Osteoblast (primary cell): Measurements from ENCODE around the gene EXD3. TPM values are rescaled to one million over a fixed set of nuclear protein-coding genes. Genes with fewer than 3 reads are reported as not detected.
"Not testable (repeated sequence)": the region's sequence is repeated elsewhere in the genome, so short reads cannot be mapped to it uniquely, and the experiment has no call there.

ENCODE experiments used
- DNase-seq: peaks from one replicate; pipeline ENCODE4 v3.0.0; 2011; ENCODE audit warnings: low spot score, mixed read lengths; ENCODE audit not compliant: insufficient read length; ENCODE audit errors: missing footprints
- H2AFZ ChIP-seq: 2 replicates; pipeline ENCODE4 v1.6.0; 2011; ENCODE audit warnings: mild to moderate bottlenecking, low read length
- H3K27ac ChIP-seq: 2 replicates; pipeline ENCODE4 v1.5.1; 2011; ENCODE audit warnings: mild to moderate bottlenecking, low read depth, low read length, moderate library complexity
- H3K27me3 ChIP-seq: 2 replicates; pipeline ENCODE4 v1.6.0; 2012; ENCODE audit warnings: mild to moderate bottlenecking, control low read depth, inconsistent platforms, low read length, moderate library complexity; ENCODE audit not compliant: insufficient read depth
- H3K36me3 ChIP-seq: 2 replicates; pipeline ENCODE4 v1.5.1; 2011; ENCODE audit warnings: mild to moderate bottlenecking, low read length, control low read depth, moderate library complexity; ENCODE audit not compliant: insufficient read depth
- H3K4me1 ChIP-seq: 2 replicates; pipeline ENCODE4 v1.5.1; 2011; ENCODE audit warnings: mild to moderate bottlenecking, low read length, control low read depth, moderate library complexity; ENCODE audit not compliant: insufficient read depth
- H3K4me2 ChIP-seq: 2 replicates; pipeline ENCODE4 v1.6.0; 2011; ENCODE audit warnings: mild to moderate bottlenecking, low read length; ENCODE audit not compliant: insufficient read depth
- H3K4me3 ChIP-seq: fragments of 200-600 bp; sonication (generic); 3 replicates; pipeline ENCODE4 v1.5.1; 2012; ENCODE audit warnings: mild to moderate bottlenecking, low read length, inconsistent platforms; ENCODE audit not compliant: insufficient read depth
- H3K79me2 ChIP-seq: 2 replicates; pipeline ENCODE4 v1.6.0; 2012; ENCODE audit warnings: mild to moderate bottlenecking, low read length, control low read depth, inconsistent platforms; ENCODE audit not compliant: insufficient read depth
- H3K9me3 ChIP-seq: 2 replicates; pipeline ENCODE4 v1.5.1; 2011; ENCODE audit warnings: low read depth, low read length, control low read depth
- H4K20me1 ChIP-seq: 2 replicates; pipeline ENCODE4 v1.6.0; 2012; ENCODE audit warnings: mild to moderate bottlenecking, low read length, control low read depth; ENCODE audit not compliant: insufficient read depth
- total RNA-seq: library from RNA; depleted of rRNA; stranded (reverse); fragments of >200 nt; gene quantifications from 2 replicates; pipeline ENCODE4 v1.2.3, GENCODE V29; 2012
- TF ChIP-seq, protein P1 (sequence below): IDR thresholded peaks from 2 replicates; pipeline ENCODE4 v1.5.1; 2011; ENCODE audit warnings: mild to moderate bottlenecking, low read depth, low read length, moderate library complexity; ENCODE audit errors: extremely low read depth

The EXD3 gene
- total RNA-seq, 1 donor: 7.6 TPM

DNA sequence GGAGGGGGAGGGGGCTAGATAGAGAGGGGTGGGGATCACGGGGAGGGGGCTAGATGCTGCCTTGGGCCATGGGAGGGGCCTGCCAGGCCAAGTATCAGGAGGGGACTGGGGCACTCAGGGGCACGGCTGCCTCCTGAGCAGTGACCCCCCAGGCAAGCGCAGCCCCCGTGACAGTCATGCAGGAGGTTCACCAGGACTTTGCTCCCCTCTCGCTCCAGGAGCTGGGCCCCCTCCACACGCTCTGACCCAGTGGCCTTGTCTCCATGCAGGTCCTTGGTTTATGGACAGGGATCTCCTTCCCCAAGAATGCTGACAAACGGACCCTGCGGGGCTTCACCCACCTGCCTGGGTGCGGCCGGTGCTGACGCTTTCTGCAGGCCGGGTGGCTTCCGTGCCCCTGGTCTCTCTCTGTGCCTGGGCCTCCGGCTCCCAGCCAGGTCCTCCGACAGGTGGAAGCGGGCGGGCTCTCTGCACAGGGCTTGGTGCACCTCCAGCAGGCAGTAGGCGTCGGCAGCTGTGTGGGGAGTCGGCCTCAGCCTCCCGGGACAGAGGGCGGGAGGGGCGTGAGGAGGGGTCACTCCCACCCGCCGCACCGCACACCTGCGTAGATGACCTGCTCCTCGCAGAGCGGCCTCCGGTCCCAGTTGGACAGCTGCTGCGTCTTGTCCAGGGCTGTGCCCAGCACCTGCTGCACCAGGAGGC lies 74.0 kb downstream of the EXD3 start:
- Histone ChIP-seq H3K27ac (no peak overlapping the region), H3K9me3 (no peaks in the 10 kb centered on the region), H3K4me3 (no peak overlapping the region), H3K4me1 (no peaks in the 10 kb centered on the region), H4K20me1 (no peaks in the 10 kb centered on the region), H3K4me2 (no peak overlapping the region), H2AFZ (no peak overlapping the region), H3K79me2 (no peaks in the 10 kb centered on the region), H3K36me3 (no peaks in the 10 kb centered on the region), H3K27me3 (no peaks in the 10 kb centered on the region)
- TF ChIP-seq, protein P1, sequence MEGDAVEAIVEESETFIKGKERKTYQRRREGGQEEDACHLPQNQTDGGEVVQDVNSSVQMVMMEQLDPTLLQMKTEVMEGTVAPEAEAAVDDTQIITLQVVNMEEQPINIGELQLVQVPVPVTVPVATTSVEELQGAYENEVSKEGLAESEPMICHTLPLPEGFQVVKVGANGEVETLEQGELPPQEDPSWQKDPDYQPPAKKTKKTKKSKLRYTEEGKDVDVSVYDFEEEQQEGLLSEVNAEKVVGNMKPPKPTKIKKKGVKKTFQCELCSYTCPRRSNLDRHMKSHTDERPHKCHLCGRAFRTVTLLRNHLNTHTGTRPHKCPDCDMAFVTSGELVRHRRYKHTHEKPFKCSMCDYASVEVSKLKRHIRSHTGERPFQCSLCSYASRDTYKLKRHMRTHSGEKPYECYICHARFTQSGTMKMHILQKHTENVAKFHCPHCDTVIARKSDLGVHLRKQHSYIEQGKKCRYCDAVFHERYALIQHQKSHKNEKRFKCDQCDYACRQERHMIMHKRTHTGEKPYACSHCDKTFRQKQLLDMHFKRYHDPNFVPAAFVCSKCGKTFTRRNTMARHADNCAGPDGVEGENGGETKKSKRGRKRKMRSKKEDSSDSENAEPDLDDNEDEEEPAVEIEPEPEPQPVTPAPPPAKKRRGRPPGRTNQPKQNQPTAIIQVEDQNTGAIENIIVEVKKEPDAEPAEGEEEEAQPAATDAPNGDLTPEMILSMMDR: no peak
- peak; percentile 62 for DNase-seq

GRCh38 chr9:137347928-137348327 lies 75.0 kb downstream of the EXD3 start:
- no peaks in the 10 kb centered on the region for H3K79me2 ChIP-seq
- H4K20me1 ChIP-seq: no peaks in the 10 kb centered on the region

GRCh38 chr9:137342482-137342881 lies 80.5 kb downstream of the EXD3 start:
- no peak overlapping the region for H3K4me3 ChIP-seq
- no peaks in the 10 kb centered on the region for H3K9me3 ChIP-seq
- H2AFZ ChIP-seq: no peak overlapping the region
- no peaks in the 10 kb centered on the region for H3K27me3 ChIP-seq
- no peak overlapping the region for H3K27ac ChIP-seq
- no peaks in the 10 kb centered on the region for H4K20me1 ChIP-seq
- no peak for DNase-seq
- no peaks in the 10 kb centered on the region for H3K36me3 ChIP-seq
- no peak overlapping the region for H3K4me2 ChIP-seq
- TF ChIP-seq, protein P1: no peak
- peaks cover 13% of the 10 kb centered on the region for H3K4me1 ChIP-seq
- no peaks in the 10 kb centered on the region for H3K79me2 ChIP-seq

More at GRCh38 chr9:137347928-137348327, 75.0 kb downstream of the EXD3 start:
- Histone ChIP-seq H3K27ac (no peak overlapping the region), H2AFZ (no peak overlapping the region), H3K4me1 (no peaks in the 10 kb centered on the region), H3K9me3 (no peaks in the 10 kb centered on the region), H3K36me3 (no peaks in the 10 kb centered on the region), H3K4me3 (no peak overlapping the region), H3K27me3 (no peaks in the 10 kb centered on the region), H3K4me2 (no peak overlapping the region)
- TF ChIP-seq, protein P1: no peak
- DNase-seq: peak; percentile 71

GRCh38 chr9:137341227-137341626 lies 81.7 kb downstream of the EXD3 start:
- H4K20me1 ChIP-seq: no peaks in the 10 kb centered on the region
- TF ChIP-seq, protein P1: no peak
- H3K4me2 ChIP-seq: no peak overlapping the region
- no peaks in the 10 kb centered on the region for H3K36me3 ChIP-seq
- H3K27me3 ChIP-seq: no peaks in the 10 kb centered on the region
- DNase-seq: peak; percentile 70
- H3K9me3 ChIP-seq: no peaks in the 10 kb centered on the region
- peaks cover 13% of the 10 kb centered on the region for H3K4me1 ChIP-seq
- H3K79me2 ChIP-seq: no peaks in the 10 kb centered on the region
- no peak overlapping the region for H2AFZ ChIP-seq
- no peak overlapping the region for H3K27ac ChIP-seq
- no peak overlapping the region for H3K4me3 ChIP-seq

- not testable (repeated sequence) for H4K20me1 ChIP-seq, H3K27me3 ChIP-seq, H3K4me3 ChIP-seq, H3K79me2 ChIP-seq, H3K9me3 ChIP-seq, DNase-seq, H3K36me3 ChIP-seq, H2AFZ ChIP-seq, H3K4me2 ChIP-seq
- Histone ChIP-seq H3K27ac (peak overlapping the region; percentile 14), H3K4me1 (peaks cover 13% of the 10 kb centered on the region)
These were observed 83.0 kb downstream of the EXD3 start for GRCh38 chr9:137339908-137340462.
